PFSK-1 (cell line): ENCODE data around the gene TET2.

Experiments used
- FOXP2 ChIP-seq: optimal IDR thresholded peaks from 2 replicates; pipeline ENCODE3; 2011; ENCODE audit warnings: borderline replicate concordance, control low read depth, inconsistent platforms; ENCODE audit not compliant: insufficient read depth; ENCODE audit errors: extremely low read length, extremely low read depth
- POLR2AphosphoS5 ChIP-seq: IDR thresholded peaks from 2 replicates; pipeline ENCODE4 v1.6.1; 2012; ENCODE audit warnings: low read depth, mild to moderate bottlenecking, control low read depth, low read length, moderate library complexity
- REST ChIP-seq, 2 experiments: IDR thresholded peaks; 2 replicates each; pipeline versions ENCODE4 v1.6.1 to v1.8.0; 2011 to 2012; ENCODE audit warnings: low read depth in 2 of 2, low read length in 2 of 2, control low read depth in 1 of 2, inconsistent platforms in 1 of 2, mild to moderate bottlenecking in 1 of 2, moderate library complexity in 1 of 2; ENCODE audit not compliant: insufficient read depth in 1 of 2
- SIN3A ChIP-seq: IDR thresholded peaks from 2 replicates; pipeline ENCODE4 v1.6.1; 2012; ENCODE audit warnings: mild to moderate bottlenecking, low read length, moderate library complexity, borderline replicate concordance; ENCODE audit not compliant: insufficient read depth
- TAF1 ChIP-seq: IDR thresholded peaks from 2 replicates; pipeline ENCODE4 v1.6.1; 2012; ENCODE audit warnings: low read length, control low read depth, borderline replicate concordance; ENCODE audit not compliant: insufficient read depth

GRCh38 chr4:105207386-105207785, 60.7 kb downstream of the TET2 start:
- no peak for TF ChIP-seq SIN3A
- no peak for TF ChIP-seq TAF1
- no peak for TF ChIP-seq REST (IDR thresholded peaks at IDR 0.05; ENCODE audit: insufficient read depth in 1 of 2, low read depth in 2 of 2, low read length in 2 of 2)
- TF ChIP-seq POLR2AphosphoS5 = no peak
- TF ChIP-seq FOXP2 = no peak
